Measurements from ENCODE around the gene ARPC5.

Gene ARPC5

DNA sequence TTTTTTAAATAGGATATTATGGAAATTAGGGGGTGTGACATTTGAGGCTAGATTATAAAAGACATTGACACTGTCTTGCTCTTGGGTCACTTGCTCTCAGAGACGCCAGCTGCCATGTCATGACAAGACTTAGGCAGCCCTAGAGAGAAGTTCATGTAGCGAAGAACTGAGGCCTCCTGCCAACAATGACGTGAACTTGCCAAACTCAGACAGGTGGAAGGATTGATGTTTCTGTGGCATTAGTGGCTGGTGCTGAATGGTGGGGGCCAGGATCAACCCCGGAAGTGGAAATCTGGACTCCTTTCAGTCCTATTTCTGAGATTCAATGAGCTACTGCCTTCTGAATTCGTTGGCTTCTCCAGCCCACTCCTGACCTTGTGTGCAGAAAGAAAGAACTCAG, 60.0 kb downstream of the ARPC5 start:
- no peak overlapping the region for H2AK5ac ChIP-seq (ENCODE audit: low read length)
- no peak overlapping the region for H3K4ac ChIP-seq (ENCODE audit: low read depth, low read length)
- H2BK5ac ChIP-seq (ENCODE audit: low read depth, low read length, poor library complexity), result no peak overlapping the region
- H3K18ac ChIP-seq (ENCODE audit: low read length), result no peak overlapping the region
- H4K8ac ChIP-seq (ENCODE audit: low read depth, low read length), result no peak overlapping the region
- no peak overlapping the region for H4K91ac ChIP-seq (ENCODE audit: low read depth, low read length)
- no peak overlapping the region for H3K23ac ChIP-seq (ENCODE audit: low read length)
- H2AFZ ChIP-seq (ENCODE audit: insufficient read depth, low read length, poor library complexity), result no peak overlapping the region
- H3K4me1 ChIP-seq (ENCODE audit: control insufficient read depth in 1 of 2, insufficient read depth in 2 of 2, low read length in 2 of 2), result no peaks in the 10 kb centered on the region
- no peak overlapping the region for H4K12ac ChIP-seq (ENCODE audit: low read depth, low read length)
- no peak overlapping the region for H3K9ac ChIP-seq (ENCODE audit: low read length)
- H3K27ac ChIP-seq (ENCODE audit: low read depth, low read length), result no peak overlapping the region
- H2BK120ac ChIP-seq (ENCODE audit: insufficient read depth, low read length, poor library complexity), result no peak overlapping the region
- no peak overlapping the region for H3K14ac ChIP-seq (ENCODE audit: low read length)
- no CpG with 5 or more reads among the region's 5 CpGs for WGBS (ENCODE audit: extremely low coverage, insufficient coverage, insufficient read length)
- no peak overlapping the region for H2BK12ac ChIP-seq (ENCODE audit: low read length)
- no peaks in the 10 kb centered on the region for H3K79me2 ChIP-seq (ENCODE audit: control insufficient read depth, insufficient read depth, low read length, poor library complexity)
- H3K4me2 ChIP-seq (ENCODE audit: low read length), result no peak overlapping the region
- peaks cover under 1% of the 10 kb centered on the region for H3K79me1 ChIP-seq (ENCODE audit: low read length)
- H3K9me3 ChIP-seq (ENCODE audit: insufficient read depth, low read depth, low read length), result no peaks in the 10 kb centered on the region
- no peaks in the 10 kb centered on the region for H3K36me3 ChIP-seq (ENCODE audit: control insufficient read depth in 1 of 2, insufficient read depth in 2 of 2, low read length in 2 of 2)
- H3K27me3 ChIP-seq (ENCODE audit: insufficient read depth, low read length), result no peaks in the 10 kb centered on the region
- DNase-seq, result no peak
- no peak overlapping the region for H3K4me3 ChIP-seq (ENCODE audit: low read depth, low read length)

DNA sequence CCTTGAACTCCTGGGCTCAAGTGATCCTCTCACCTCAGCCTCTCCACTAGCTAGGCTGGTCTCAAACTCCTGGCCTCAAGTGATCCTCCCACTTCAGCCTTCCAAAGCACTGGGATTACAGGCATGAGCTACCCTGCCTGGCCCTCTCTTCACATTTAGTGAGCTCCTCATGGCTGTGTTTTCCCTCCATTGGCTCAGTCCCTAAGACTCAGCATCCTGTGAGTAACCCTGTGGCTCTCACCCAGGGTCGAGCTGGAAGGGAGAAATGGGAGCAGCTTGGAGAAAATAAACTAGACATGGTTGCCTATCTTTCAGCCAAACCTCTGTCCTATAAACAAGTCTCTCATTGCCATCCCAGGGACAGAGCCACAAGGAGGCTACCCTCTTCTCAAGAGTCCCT, 62.9 kb downstream of the ARPC5 start:
- no peaks in the 10 kb centered on the region for H3K27me3 ChIP-seq (ENCODE audit: insufficient read depth, low read length)
- H3K4me3 ChIP-seq (ENCODE audit: low read depth, low read length), result no peak overlapping the region
- no peak overlapping the region for H3K23ac ChIP-seq (ENCODE audit: low read length)
- no peaks in the 10 kb centered on the region for H3K9me3 ChIP-seq (ENCODE audit: insufficient read depth, low read depth, low read length)
- no peak overlapping the region for H2BK5ac ChIP-seq (ENCODE audit: low read depth, low read length, poor library complexity)
- no peak overlapping the region for H3K18ac ChIP-seq (ENCODE audit: low read length)
- H4K91ac ChIP-seq (ENCODE audit: low read depth, low read length), result no peak overlapping the region
- H3K79me1 ChIP-seq (ENCODE audit: low read length), result peaks cover 12% of the 10 kb centered on the region
- H3K4ac ChIP-seq (ENCODE audit: low read depth, low read length), result no peak overlapping the region
- H3K36me3 ChIP-seq (ENCODE audit: control insufficient read depth in 1 of 2, insufficient read depth in 2 of 2, low read length in 2 of 2), result no peaks in the 10 kb centered on the region
- H3K79me2 ChIP-seq (ENCODE audit: control insufficient read depth, insufficient read depth, low read length, poor library complexity), result no peaks in the 10 kb centered on the region
- no peak overlapping the region for H3K27ac ChIP-seq (ENCODE audit: low read depth, low read length)
- H3K14ac ChIP-seq (ENCODE audit: low read length), result no peak overlapping the region
- WGBS (ENCODE audit: extremely low coverage, insufficient coverage, insufficient read length), result no CpG with 5 or more reads among the region's 1 CpG
- no peak overlapping the region for H2AFZ ChIP-seq (ENCODE audit: insufficient read depth, low read length, poor library complexity)
- H4K12ac ChIP-seq (ENCODE audit: low read depth, low read length), result no peak overlapping the region
- no peak overlapping the region for H2BK12ac ChIP-seq (ENCODE audit: low read length)
- H2BK120ac ChIP-seq (ENCODE audit: insufficient read depth, low read length, poor library complexity), result no peak overlapping the region
- DNase-seq, result no peak
- no peak overlapping the region for H2AK5ac ChIP-seq (ENCODE audit: low read length)
- no peak overlapping the region for H4K8ac ChIP-seq (ENCODE audit: low read depth, low read length)
- H3K4me2 ChIP-seq (ENCODE audit: low read length), result no peak overlapping the region
- peaks cover 6 to 18% of the 10 kb centered on the region in 2 experiments for H3K4me1 ChIP-seq (ENCODE audit: control insufficient read depth in 1 of 2, insufficient read depth in 2 of 2, low read length in 2 of 2)
- H3K9ac ChIP-seq (ENCODE audit: low read length), result no peak overlapping the region

- H2BK120ac ChIP-seq (ENCODE audit: insufficient read depth, low read length, poor library complexity), result no peak overlapping the region
- no peak overlapping the region for H3K4me2 ChIP-seq (ENCODE audit: low read length)
- no peak overlapping the region for H3K27ac ChIP-seq (ENCODE audit: low read depth, low read length)
- no peak overlapping the region for H3K23ac ChIP-seq (ENCODE audit: low read length)
- no peaks in the 10 kb centered on the region for H3K79me2 ChIP-seq (ENCODE audit: control insufficient read depth, insufficient read depth, low read length, poor library complexity)
- H2BK12ac ChIP-seq (ENCODE audit: low read length), result no peak overlapping the region
- H3K4me3 ChIP-seq (ENCODE audit: low read depth, low read length), result no peak overlapping the region
- no peak overlapping the region for H4K8ac ChIP-seq (ENCODE audit: low read depth, low read length)
- no peaks in the 10 kb centered on the region for H3K9me3 ChIP-seq (ENCODE audit: insufficient read depth, low read depth, low read length)
- H4K12ac ChIP-seq (ENCODE audit: low read depth, low read length), result no peak overlapping the region
- no peak overlapping the region for H3K4ac ChIP-seq (ENCODE audit: low read depth, low read length)
- H3K79me1 ChIP-seq (ENCODE audit: low read length), result peaks cover 12% of the 10 kb centered on the region
- no peak overlapping the region for H3K14ac ChIP-seq (ENCODE audit: low read length)
- peaks cover 0 to 2% of the 10 kb centered on the region in 2 experiments for H3K36me3 ChIP-seq (ENCODE audit: control insufficient read depth in 1 of 2, insufficient read depth in 2 of 2, low read length in 2 of 2)
- no CpG with 5 or more reads among the region's 4 CpGs for WGBS (ENCODE audit: extremely low coverage, insufficient coverage, insufficient read length)
- H3K4me1 ChIP-seq (ENCODE audit: control insufficient read depth in 1 of 2, insufficient read depth in 2 of 2, low read length in 2 of 2), result peaks cover 7 to 18% of the 10 kb centered on the region in 2 experiments
- DNase-seq, result no peak
- no peak overlapping the region for H4K91ac ChIP-seq (ENCODE audit: low read depth, low read length)
- H3K9ac ChIP-seq (ENCODE audit: low read length), result no peak overlapping the region
- H3K27me3 ChIP-seq (ENCODE audit: insufficient read depth, low read length), result no peaks in the 10 kb centered on the region
- H3K18ac ChIP-seq (ENCODE audit: low read length), result no peak overlapping the region
- no peak overlapping the region for H2AK5ac ChIP-seq (ENCODE audit: low read length)
- no peak overlapping the region for H2AFZ ChIP-seq (ENCODE audit: insufficient read depth, low read length, poor library complexity)
- no peak overlapping the region for H2BK5ac ChIP-seq (ENCODE audit: low read depth, low read length, poor library complexity)
Measured at GRCh38 chr1:183571678-183572268, 63.8 kb downstream of the ARPC5 start.

Measured in trophoblast cell (in vitro differentiated cells and primary cell).